Endothelial cell of umbilical vein (primary cell): ENCODE data around the gene NPHS1. TPM values are rescaled to one million over a fixed set of nuclear protein-coding genes. Genes with fewer than 3 reads are reported as not detected.

Experiments used
- BruUV-seq: library from RNA; stranded (reverse); fragments of 400-500 nt; replicated peaks from 2 replicates; lab custom pipeline; 2021; lab: Mats Ljungman, UMichigan
- CTCF ChIA-PET: fragments of 300-600, 350-600 bp; sonication (Branson Sonifier 250); formaldehyde crosslinking; loops from one replicate; lab custom pipeline; 2021; ENCODE audit warnings: antibody characterized with exemption, inconsistent platforms; lab: Charles Lee
- POLR2A ChIA-PET: fragments of 300-600, 350-600 bp; sonication (Branson Sonifier 250); formaldehyde crosslinking; loops from one replicate; lab custom pipeline; 2021; ENCODE audit warnings: antibody characterized with exemption, inconsistent platforms; lab: Charles Lee
- DNase-seq: peaks from one replicate; pipeline ENCODE4 v3.0.0-alpha.2; 2011; ENCODE audit warnings: low read depth, low spot score
- FAIRE-seq: peaks from 2 replicates; lab custom pipeline; 2011; peaks lifted over from hg19 to GRCh38; lab: Jason Lieb, UNC
- H2AFZ ChIP-seq: 2 replicates; pipeline ENCODE4 v1.6.0; 2012; ENCODE audit warnings: low read depth, low read length, control low read depth, inconsistent platforms
- H3K27ac ChIP-seq: 2 replicates; pipeline ENCODE4 v1.5.1; 2011; ENCODE audit warnings: low read depth, mild to moderate bottlenecking, control low read depth, low read length, moderate library complexity; ENCODE audit not compliant: insufficient read depth
- H3K27me3 ChIP-seq, 2 experiments: 2 replicates each; pipeline versions ENCODE4 v1.6.0 to v1.6.1; 2011; ENCODE audit warnings: low read length in 2 of 2, mixed read lengths in 1 of 2; ENCODE audit not compliant: control insufficient read depth in 2 of 2, insufficient read depth in 2 of 2
- H3K36me3 ChIP-seq, 2 experiments: 2 replicates in 1 of 2; 3 replicates in 1 of 2; pipeline ENCODE4 v1.5.1; 2011; ENCODE audit warnings: low read length in 2 of 2, mild to moderate bottlenecking in 1 of 2, moderate library complexity in 1 of 2; ENCODE audit not compliant: control insufficient read depth in 2 of 2, insufficient read depth in 2 of 2; ENCODE audit errors: extremely low read depth in 1 of 2
- H3K4me1 ChIP-seq: 3 replicates; pipeline ENCODE4 v1.5.1; 2011; ENCODE audit warnings: mild to moderate bottlenecking, low read length; ENCODE audit not compliant: control insufficient read depth, insufficient read depth; ENCODE audit errors: extremely low read depth
- H3K4me2 ChIP-seq: 2 replicates; pipeline ENCODE4 v1.6.1; 2011; ENCODE audit warnings: low read length, control low read depth, mixed read lengths; ENCODE audit not compliant: insufficient read depth
- H3K4me3 ChIP-seq, 3 experiments: fragments of 200-600 bp in 1 of 3; sonication (generic), shearing (Covaris generic) in 1 of 3; replicated peaks in 1 of 3; 2 replicates each; pipeline ENCODE4 v1.5.1; 2011 to 2016; ENCODE audit warnings: control low read depth in 3 of 3, low read length in 3 of 3, mild to moderate bottlenecking in 2 of 3, inconsistent platforms in 1 of 3, low read depth in 1 of 3, moderate library complexity in 1 of 3; ENCODE audit not compliant: insufficient read depth in 1 of 3
- H3K79me2 ChIP-seq: 2 replicates; pipeline ENCODE4 v1.6.0; 2012; ENCODE audit warnings: low read length, inconsistent platforms; ENCODE audit not compliant: control insufficient read depth, insufficient read depth
- H3K9ac ChIP-seq: replicated peaks from 2 replicates; pipeline ENCODE3; 2011; ENCODE audit warnings: low read length, control low read depth; ENCODE audit not compliant: insufficient read depth; ENCODE audit errors: extremely low read depth
- H3K9me1 ChIP-seq: replicated peaks from 3 replicates; pipeline ENCODE4 v1.6.0; 2011; ENCODE audit warnings: mild to moderate bottlenecking, low read length; ENCODE audit not compliant: control insufficient read depth, insufficient read depth; ENCODE audit errors: extremely low read depth
- H3K9me3 ChIP-seq: replicated peaks from 2 replicates; pipeline ENCODE4 v1.5.1; 2012; ENCODE audit warnings: low read length, inconsistent platforms; ENCODE audit not compliant: control insufficient read depth, insufficient read depth
- H4K20me1 ChIP-seq: replicated peaks from 2 replicates; pipeline ENCODE3; 2011; ENCODE audit warnings: mild to moderate bottlenecking, low read length; ENCODE audit not compliant: control insufficient read depth, insufficient read depth; ENCODE audit errors: extremely low read depth
- CTCF ChIP-seq, 2 donors: IDR thresholded peaks; 1 replicate in 1 of 2; 2 replicates in 1 of 2; pipeline ENCODE4 v1.5.1; 2011; ENCODE audit warnings: low read length in 2 of 2, mild to moderate bottlenecking in 2 of 2, moderate library complexity in 2 of 2, control low read depth in 1 of 2, inconsistent platforms in 1 of 2, low read depth in 1 of 2; ENCODE audit not compliant: insufficient read depth in 1 of 2; ENCODE audit errors: extremely low read depth in 1 of 2
- EZH2 ChIP-seq: IDR thresholded peaks from 2 replicates; pipeline ENCODE4 v1.6.1; 2012; ENCODE audit warnings: borderline replicate concordance, low read depth, mild to moderate bottlenecking, moderate library complexity, low read length, inconsistent platforms; ENCODE audit not compliant: severe bottlenecking
- FOS ChIP-seq: IDR thresholded peaks from 2 replicates; pipeline ENCODE4 v1.6.1; 2011; ENCODE audit warnings: mild to moderate bottlenecking, low read length, moderate library complexity, borderline replicate concordance; ENCODE audit not compliant: insufficient read depth
- GATA2 ChIP-seq: IDR thresholded peaks from 2 replicates; pipeline ENCODE4 v1.7.0; 2011; ENCODE audit warnings: low read depth, mild to moderate bottlenecking, moderate library complexity, mixed read lengths, low read length; ENCODE audit not compliant: insufficient read length, insufficient read depth
- JUN ChIP-seq: IDR thresholded peaks from 2 replicates; pipeline ENCODE4 v1.6.1; 2011; ENCODE audit warnings: borderline replicate concordance, low read depth; ENCODE audit not compliant: insufficient read length, insufficient read depth
- MYC ChIP-seq: IDR thresholded peaks from one replicate; pipeline ENCODE4 v1.6.1; 2011; ENCODE audit warnings: mild to moderate bottlenecking, low read depth, low read length
- POLR2A ChIP-seq: IDR thresholded peaks from 2 replicates; pipeline ENCODE4 v1.6.1; 2012; ENCODE audit warnings: low read depth, mild to moderate bottlenecking, control low read depth, low read length
- POLR2AphosphoS5 ChIP-seq: IDR thresholded peaks from 2 replicates; pipeline ENCODE4 v1.6.1; 2012; ENCODE audit warnings: low read depth, mild to moderate bottlenecking, control low read depth, low read length, moderate library complexity; ENCODE audit not compliant: insufficient read depth
- dilution Hi-C: fragments of 300-500 bp; cut with MboI; formaldehyde crosslinking; loops from one replicate; pipeline ENCODE4 v1.15.0; 2019; ENCODE audit warnings: low sequenced_read_pairs; ENCODE audit not compliant: extremely low pct_ligation_motif_present
- intact Hi-C: fragments of 100-400 bp; cut with micrococcal nuclease; formaldehyde crosslinking; loops from one replicate; pipeline ENCODE4 v1.10.0; 2022
- polyA plus RNA-seq, 4 experiments: library from polyadenylated mRNA; depleted of rRNA in 3 of 4; stranded (reverse) in 3 of 4; unstranded in 1 of 4; fragments of >200 nt; gene quantifications; 2 replicates each; pipeline versions ENCODE4 v1.2.1 to v1.2.3, GENCODE V29; 2011 to 2012; ENCODE audit warnings: missing spikeins in 1 of 4
- total RNA-seq: library from RNA; stranded (reverse); gene quantifications from 2 replicates; pipeline ENCODE4 v1.2.3, GENCODE V29; 2021
- TF ChIP-seq, protein P1 (sequence below): IDR thresholded peaks from 2 replicates; pipeline ENCODE4 v1.6.1; 2011; ENCODE audit not compliant: insufficient read depth, insufficient read length

NPHS1 gene
- total and polyA plus RNA-seq, 2 donors (not counting 3 experiments of a cell fraction or from before 2014, with no cell fraction given): not detected

GRCh38 chr19:35901055-35901644 is 48.8 kb upstream of the NPHS1 start:
- CTCF ChIA-PET: interaction anchor here (1.4 kb wide), 1 partner anchor 20 kb away, joined by 3 read pairs; no protein-coding TSS in a partner anchor
- peak overlapping the region; percentile 64 for H2AFZ ChIP-seq

More at GRCh38 chr19:35901055-35901644, 48.8 kb upstream of the NPHS1 start:
- TF ChIP-seq JUN (no peak), POLR2A (no peak), GATA2 (no peak), POLR2AphosphoS5 (no peak), FOS (no peak), CTCF (IDR thresholded peaks at IDR 0.05; ENCODE audit: extremely low read depth in 1 of 2, insufficient read depth in 1 of 2, low read depth in 1 of 2, low read length in 2 of 2) (no peak), EZH2 (no peak), MYC (no peak)
- TF ChIP-seq, protein P1, sequence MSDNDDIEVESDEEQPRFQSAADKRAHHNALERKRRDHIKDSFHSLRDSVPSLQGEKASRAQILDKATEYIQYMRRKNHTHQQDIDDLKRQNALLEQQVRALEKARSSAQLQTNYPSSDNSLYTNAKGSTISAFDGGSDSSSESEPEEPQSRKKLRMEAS: no peak
- H3K79me2 ChIP-seq: peaks cover 2% of the 10 kb centered on the region
- no peak overlapping the region for H3K9ac ChIP-seq
- no peak overlapping the region for H3K4me3 ChIP-seq
- FAIRE-seq (no peak), DNase-seq (no peak)
- H4K20me1 ChIP-seq: no peaks in the 10 kb centered on the region
- no peaks in the 10 kb centered on the region for H3K9me3 ChIP-seq
- no TSS peak for BruUV-seq
- H3K27me3 ChIP-seq: peaks cover 0 to 6% of the 10 kb centered on the region in 2 experiments
- no peaks in the 10 kb centered on the region for H3K9me1 ChIP-seq
- no peak overlapping the region for H3K27ac ChIP-seq
- POLR2A ChIA-PET: no interaction called here
- dilution Hi-C loops: no loop called here
- H3K36me3 ChIP-seq: peaks cover 0 to 3% of the 10 kb centered on the region in 2 experiments
- intact Hi-C loops: no loop called here
- peaks cover 16% of the 10 kb centered on the region for H3K4me1 ChIP-seq
- H3K4me2 ChIP-seq: no peak overlapping the region
